ENCODE measurements around the gene ATP2C2.

The ATP2C2 gene

GRCh38 chr16:84427553-84427952 lies 59.2 kb downstream of the ATP2C2 start:
- H3K27me3 ChIP-seq: peaks cover 0 to 10% of the 10 kb centered on the region in 2 donors
- intact Hi-C loops (cut with DNase I; ENCODE audit: low total_unique reads): no loop called here
- H3K36me3 ChIP-seq: peaks cover 0 to 5% (median 0%) of the 10 kb centered on the region in 3 donors
- no peak overlapping the region for H3K4me3 ChIP-seq
- H3K9me3 ChIP-seq: no peaks in the 10 kb centered on the region
- no peak overlapping the region for H3K27ac ChIP-seq
- H3K4me1 ChIP-seq: no peaks in the 10 kb centered on the region
- DNase-seq: no peak
- no peak for TF ChIP-seq CTCF (IDR thresholded peaks at IDR 0.05)

- peaks cover 0 to 5% (median 0%) of the 10 kb centered on the region in 3 donors for H3K36me3 ChIP-seq
- H3K4me3 ChIP-seq: no peak overlapping the region
- no peak for TF ChIP-seq CTCF (IDR thresholded peaks at IDR 0.05)
- intact Hi-C loops (cut with DNase I; ENCODE audit: low total_unique reads): no loop called here
- H3K4me1 ChIP-seq: no peaks in the 10 kb centered on the region
- H3K27ac ChIP-seq: no peak overlapping the region
- no peak for DNase-seq
- H3K9me3 ChIP-seq: no peaks in the 10 kb centered on the region
- H3K27me3 ChIP-seq: peaks cover 0 to 9% of the 10 kb centered on the region in 2 donors
Measured at GRCh38 chr16:84430860-84431259, 62.5 kb downstream of the ATP2C2 start.

- H3K4me1 ChIP-seq: no peaks in the 10 kb centered on the region
- TF ChIP-seq CTCF (IDR thresholded peaks at IDR 0.05): no peak
- intact Hi-C loops (cut with DNase I; ENCODE audit: low total_unique reads): no loop called here
- H3K36me3 ChIP-seq: no peaks in the 10 kb centered on the region
- peaks cover 0 to 13% of the 10 kb centered on the region in 2 donors for H3K27me3 ChIP-seq
- H3K4me3 ChIP-seq: no peak overlapping the region
- no peak for DNase-seq
- H3K9me3 ChIP-seq: no peaks in the 10 kb centered on the region
- H3K27ac ChIP-seq: no peak overlapping the region
Measured at GRCh38 chr16:84434800-84435199, 66.5 kb downstream of the ATP2C2 start.

- no peaks in the 10 kb centered on the region for H3K4me1 ChIP-seq
- TF ChIP-seq CTCF (IDR thresholded peaks at IDR 0.05): no peak
- no peaks in the 10 kb centered on the region for H3K9me3 ChIP-seq
- H3K4me3 ChIP-seq: no peak overlapping the region
- intact Hi-C loops (cut with DNase I; ENCODE audit: low total_unique reads): no loop called here
- H3K36me3 ChIP-seq: no peaks in the 10 kb centered on the region
- H3K27ac ChIP-seq: no peak overlapping the region
- DNase-seq: no peak
- H3K27me3 ChIP-seq: peaks cover 0 to 13% of the 10 kb centered on the region in 2 donors
Measured at GRCh38 chr16:84436196-84436595, 67.9 kb downstream of the ATP2C2 start.

- intact Hi-C loops (cut with DNase I; ENCODE audit: low total_unique reads): no loop called here
- no peak overlapping the region for H3K27ac ChIP-seq
- TF ChIP-seq CTCF (IDR thresholded peaks at IDR 0.05): no peak
- peaks cover 0 to 10% of the 10 kb centered on the region in 2 donors for H3K27me3 ChIP-seq
- H3K4me3 ChIP-seq: no peak overlapping the region
- DNase-seq: no peak
- H3K9me3 ChIP-seq: no peaks in the 10 kb centered on the region
- no peaks in the 10 kb centered on the region for H3K4me1 ChIP-seq
- H3K36me3 ChIP-seq: no peaks in the 10 kb centered on the region
Measured at GRCh38 chr16:84438971-84439696, 70.8 kb downstream of the ATP2C2 start.

Data from tibial artery (tissue), 4 donors.